DND-41 (cell line): Measurements from ENCODE around the gene VAMP2.

ENCODE experiments used
- CTCF ChIP-seq: IDR thresholded peaks from 2 replicates; pipeline ENCODE4 v1.5.1; 2012; ENCODE audit warnings: borderline replicate concordance, low read length, moderate library complexity, mild to moderate bottlenecking; ENCODE audit not compliant: poor library complexity, severe bottlenecking; ENCODE audit errors: extremely low read depth
- EZH2 ChIP-seq: IDR thresholded peaks from 3 replicates; pipeline ENCODE4 v1.6.1; 2012; ENCODE audit warnings: borderline replicate concordance, low read depth, mild to moderate bottlenecking, moderate library complexity, low read length, inconsistent platforms; ENCODE audit not compliant: severe bottlenecking

- TF ChIP-seq CTCF (no peak), EZH2 (no peak)
These were observed 45.3 kb downstream of the VAMP2 start for GRCh38 chr17:8117367-8117979.
